Coronary artery (tissue), 2 donors: ENCODE measurements around the gene SETD1A.
"Not testable (repeated sequence)": the region's sequence is repeated elsewhere in the genome, so short reads cannot be mapped to it uniquely, and the experiment has no call there.

Source experiments
- DNase-seq: peaks from one replicate; pipeline ENCODE4 v3.0.0-alpha.2; 2017; ENCODE audit warnings: low spot score
- H3K27ac ChIP-seq, 2 donors: fragments of 200-600 bp; sonication (generic); one replicate each; pipeline ENCODE4 v1.5.1; 2016 to 2019
- H3K4me3 ChIP-seq: fragments of 200-600 bp; sonication (generic); 2 replicates; pipeline ENCODE4 v1.5.1; 2016; ENCODE audit warnings: mild to moderate bottlenecking, moderate library complexity
- CTCF ChIP-seq: fragments of 200-600 bp; sonication (generic); IDR thresholded peaks from one replicate; pipeline ENCODE4 v1.5.1; 2019; ENCODE audit warnings: antibody characterized with exemption

SETD1A gene

GRCh38 chr16:30930160-30930571, 27.4 kb upstream of the SETD1A start:
- H3K4me3 ChIP-seq = no peak overlapping the region
- TF ChIP-seq CTCF = no peak
- DNase-seq = no peak
- no peak overlapping the region for H3K27ac ChIP-seq

- Histone ChIP-seq H3K27ac (no peak overlapping the region), H3K4me3 (no peak overlapping the region)
- TF ChIP-seq CTCF = no peak
- no peak for DNase-seq
These were observed 26.4 kb upstream of the SETD1A start for GRCh38 chr16:30931068-30931650.

GRCh38 chr16:30934827-30935557, 22.6 kb upstream of the SETD1A start:
- H3K27ac ChIP-seq = peak overlapping the region in 1 of 2 donors; percentile 11
- H3K4me3 ChIP-seq = no peak overlapping the region
- DNase-seq = no peak
- TF ChIP-seq CTCF = no peak

- no peak for DNase-seq
- Histone ChIP-seq H3K4me3 (no peak overlapping the region), H3K27ac (peak overlapping the region; percentile 48 to 68)
- TF ChIP-seq CTCF = no peak
These were observed 19.9 kb upstream of the SETD1A start for GRCh38 chr16:30937692-30938091.

- not testable (repeated sequence) for H3K4me3 ChIP-seq, H3K27ac ChIP-seq, DNase-seq
These were observed 18.0 kb upstream of the SETD1A start for GRCh38 chr16:30939571-30939970.

GRCh38 chr16:30941600-30942425, 15.7 kb upstream of the SETD1A start:
- no peak for DNase-seq
- peak; percentile 88 for TF ChIP-seq CTCF
- H3K4me3 ChIP-seq = no peak overlapping the region
- H3K27ac ChIP-seq = peak overlapping the region in 1 of 2 donors; percentile 67

GRCh38 chr16:30942426-30942806, 15.1 kb upstream of the SETD1A start:
- no peak for TF ChIP-seq CTCF
- Histone ChIP-seq H3K4me3 (no peak overlapping the region), H3K27ac (peak overlapping the region in 1 of 2 donors; percentile 67)
- DNase-seq = no peak
